A549 treated with dexamethasone at 1 μM for 4 hours (cell line): ENCODE results near the gene DUS2. TPM values are rescaled to one million over a fixed set of nuclear protein-coding genes. Genes with fewer than 3 reads are reported as not detected.

ENCODE experiments used
- total RNA-seq: library from RNA; stranded (reverse); fragments of 200-300 nt; extraction: Qiagen RNA extraction; gene quantifications from 5 replicates; pipeline ENCODE4 v1.2.3, GENCODE V29; 2022

Gene DUS2
- total RNA-seq = 16.3 to 17.5 TPM (median 17.3 TPM) in 5 replicates

GRCh38 chr16:68022728-68023537 is at the start of gene DUS2, which contains the start of gene DDX28:
Gene DUS2 (plus strand): TSS chr16:68023284. CDS start chr16:68038024, 14,740 bp downstream.
Gene DDX28 (minus strand): TSS chr16:68023232. CDS start chr16:68023202, 30 bp downstream.

GRCh38 chr16:67979955-67980678 is 43.0 kb upstream of the DUS2 start, which contains the start of gene DPEP3:
Gene DPEP3 (minus strand): TSS chr16:67980499. CDS start chr16:67980380, 119 bp downstream.

DNA sequence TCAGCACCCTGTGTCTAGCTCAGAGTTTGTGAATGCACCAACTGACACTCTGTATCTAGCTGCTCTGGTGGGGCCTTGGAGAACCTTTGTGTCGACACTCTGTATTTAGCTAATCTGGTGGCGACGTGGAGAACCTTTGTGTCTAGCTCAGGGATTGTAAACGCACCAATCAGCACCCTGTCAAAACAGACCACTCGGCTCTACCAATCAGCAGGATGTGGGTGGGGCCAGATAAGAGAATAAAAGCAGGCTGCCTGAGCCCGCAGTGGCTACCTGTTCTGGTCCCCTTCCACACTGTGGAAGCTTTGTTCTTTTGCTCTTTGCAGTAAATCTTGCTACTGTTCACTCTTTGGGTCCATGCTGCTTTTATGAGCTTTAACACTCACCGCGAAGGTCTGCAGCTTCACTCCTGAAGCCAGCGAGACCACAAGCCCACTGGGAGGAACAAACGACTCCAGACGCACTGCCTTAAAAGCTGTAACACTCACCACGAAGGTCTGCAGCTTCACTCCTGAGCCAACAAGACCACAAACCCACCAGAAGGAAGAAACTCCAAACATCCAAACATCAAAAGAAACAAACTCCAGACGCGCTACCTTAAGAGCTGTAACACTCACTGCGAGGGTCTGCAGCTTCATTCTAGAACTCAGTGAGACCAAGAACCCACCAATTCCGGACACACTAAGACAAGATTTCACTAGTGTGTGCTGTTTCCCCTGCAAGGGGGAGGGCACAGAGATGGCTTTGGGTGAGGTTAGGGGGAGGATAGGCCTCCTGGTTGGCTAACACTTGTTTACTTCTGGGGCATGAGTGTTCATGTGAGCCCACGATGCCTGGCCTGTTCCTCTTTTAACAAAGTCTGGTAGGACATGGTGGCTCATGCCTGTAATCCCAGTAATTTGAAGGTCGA is 24.1 kb upstream of the DUS2 start, which contains the start of gene DPEP2:
TSS of gene DPEP2 (minus strand) at position 706 of the 910 bp plus-strand sequence. CDS start 6,272 bp downstream, outside the sequence.

GRCh38 chr16:68015681-68016080 is 7.4 kb upstream of the DUS2 start, which contains the start of gene DPEP2NB:
Gene DPEP2NB (minus strand): TSS chr16:68015911. CDS start chr16:68015770, 141 bp downstream.

DNA sequence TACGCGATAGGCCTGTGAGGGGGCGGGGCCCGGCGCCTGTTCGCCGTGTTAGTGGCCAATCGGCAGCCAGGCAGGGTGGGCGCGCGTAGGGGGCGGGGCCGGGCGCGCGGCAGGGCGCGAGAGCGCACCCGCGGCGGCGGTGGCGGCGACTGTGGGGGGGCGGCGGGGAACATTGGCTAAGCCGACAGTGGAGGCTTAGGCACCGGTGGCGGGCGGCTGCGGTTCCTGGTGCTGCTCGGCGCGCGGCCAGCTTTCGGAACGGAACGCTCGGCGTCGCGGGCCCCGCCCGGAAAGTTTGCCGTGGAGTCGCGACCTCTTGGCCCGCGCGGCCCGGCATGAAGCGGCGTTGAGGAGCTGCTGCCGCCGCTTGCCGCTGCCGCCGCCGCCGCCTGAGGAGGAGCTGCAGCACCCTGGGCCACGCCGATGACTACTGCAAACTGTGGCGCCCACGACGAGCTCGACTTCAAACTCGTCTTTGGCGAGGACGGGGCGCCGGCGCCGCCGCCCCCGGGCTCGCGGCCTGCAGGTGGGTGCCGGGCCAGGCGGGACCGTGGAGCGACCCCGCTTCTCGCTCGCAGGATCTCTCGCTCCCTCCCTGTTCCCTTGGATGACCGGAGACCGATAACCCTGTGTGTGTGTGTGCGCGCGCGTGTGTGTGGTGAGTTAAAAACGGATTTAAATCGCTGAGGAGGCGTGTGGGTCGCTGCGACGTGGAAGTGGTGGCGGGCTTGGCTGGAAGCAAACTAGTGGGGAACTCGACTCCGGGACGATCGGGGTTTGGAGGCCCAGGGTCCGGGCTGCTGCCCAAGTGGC is 62.4 kb downstream of the DUS2 start, which contains the start of gene NFATC3:
TSS of gene NFATC3 (plus strand) at position 112 of the 813 bp plus-strand sequence. CDS start at position 424, 312 bp downstream.

Other genes starting within 250 kb of the DUS2 start
- gene RANBP10, start 216.7 kb upstream of the DUS2 start, total RNA-seq = 6.6 to 10.3 TPM (median 9.8 TPM) in 5 replicates
- 0.25 to 0.67 TPM (median 0.52 TPM) in 5 replicates for gene TSNAXIP1, start 216.4 kb upstream of the DUS2 start, total RNA-seq
- gene THAP11, start 181.0 kb upstream of the DUS2 start, total RNA-seq = 26.2 to 39.1 TPM (median 37.6 TPM) in 5 replicates
- 240 to 275 TPM (median 248 TPM) in 5 replicates for gene NUTF2, start 176.4 kb upstream of the DUS2 start, total RNA-seq
- gene CENPT, start 175.6 kb upstream of the DUS2 start, total RNA-seq = 19.9 to 28.0 TPM (median 26.0 TPM) in 5 replicates
- 42.2 to 69.2 TPM (median 59.8 TPM) in 5 replicates for gene EDC4, start 150.2 kb upstream of the DUS2 start, total RNA-seq
- gene NRN1L, start 138.4 kb upstream of the DUS2 start, total RNA-seq = 0.29 to 0.32 TPM in 2 of 5 replicates, not detected in the others
- 10.6 to 16.1 TPM (median 14.7 TPM) in 5 replicates for gene PSKH1, start 130.0 kb upstream of the DUS2 start, total RNA-seq
- 0.63 to 2.0 TPM (median 1.5 TPM) in 5 replicates for gene CTRL, start 91.4 kb upstream of the DUS2 start, total RNA-seq
- 37.3 to 47.5 TPM (median 39.7 TPM) in 5 replicates for gene PSMB10, start 86.4 kb upstream of the DUS2 start, total RNA-seq
- 5.3 to 11.1 TPM (median 11.0 TPM) in 5 replicates for gene LCAT, start 79.2 kb upstream of the DUS2 start, total RNA-seq
- 14.8 to 35.2 TPM (median 27.8 TPM) in 5 replicates for gene SLC12A4, start 54.6 kb upstream of the DUS2 start, total RNA-seq
- gene DPEP3, start 42.8 kb upstream of the DUS2 start, total RNA-seq = not detected in 5 replicates
- gene DPEP2, start 23.8 kb upstream of the DUS2 start, total RNA-seq = not detected in 5 replicates
- gene DPEP2NB, start 7.4 kb upstream of the DUS2 start, total RNA-seq = not detected in 5 replicates
- gene DDX28, start 52 bp upstream of the DUS2 start, total RNA-seq = 17.1 to 18.0 TPM (median 17.3 TPM) in 5 replicates
- gene NFATC3, start 62.1 kb downstream of the DUS2 start, total RNA-seq = 12.0 to 17.9 TPM (median 16.5 TPM) in 5 replicates
- gene ESRP2, start 212.8 kb downstream of the DUS2 start, total RNA-seq = 0.06 to 0.11 TPM (median 0.08 TPM) in 4 of 5 replicates, not detected in the other
- gene PLA2G15, start 222.1 kb downstream of the DUS2 start, total RNA-seq = 11.6 to 16.2 TPM (median 14.2 TPM) in 5 replicates
- gene SLC7A6, start 241.2 kb downstream of the DUS2 start, total RNA-seq = 26.4 to 44.0 TPM (median 34.2 TPM) in 5 replicates